Stimulated activated CD4-positive, alpha-beta T cell treated with anti-CD3 and anti-CD28 coated beads, Interleukin-4, amount 100 ng/mL, for 4 hours (primary cell): ENCODE data around the gene TNFRSF25.
"Not testable (repeated sequence)": the region's sequence is repeated elsewhere in the genome, so short reads cannot be mapped to it uniquely, and the experiment has no call there.

Source experiments
- DNase-seq, 2 experiments: peaks; one replicate each; pipeline ENCODE4 v3.0.0-alpha.2; 2020

The TNFRSF25 gene

GRCh38 chr1:6501279-6501813 lies 35.4 kb upstream of the TNFRSF25 start:
- no peak for DNase-seq

DNA sequence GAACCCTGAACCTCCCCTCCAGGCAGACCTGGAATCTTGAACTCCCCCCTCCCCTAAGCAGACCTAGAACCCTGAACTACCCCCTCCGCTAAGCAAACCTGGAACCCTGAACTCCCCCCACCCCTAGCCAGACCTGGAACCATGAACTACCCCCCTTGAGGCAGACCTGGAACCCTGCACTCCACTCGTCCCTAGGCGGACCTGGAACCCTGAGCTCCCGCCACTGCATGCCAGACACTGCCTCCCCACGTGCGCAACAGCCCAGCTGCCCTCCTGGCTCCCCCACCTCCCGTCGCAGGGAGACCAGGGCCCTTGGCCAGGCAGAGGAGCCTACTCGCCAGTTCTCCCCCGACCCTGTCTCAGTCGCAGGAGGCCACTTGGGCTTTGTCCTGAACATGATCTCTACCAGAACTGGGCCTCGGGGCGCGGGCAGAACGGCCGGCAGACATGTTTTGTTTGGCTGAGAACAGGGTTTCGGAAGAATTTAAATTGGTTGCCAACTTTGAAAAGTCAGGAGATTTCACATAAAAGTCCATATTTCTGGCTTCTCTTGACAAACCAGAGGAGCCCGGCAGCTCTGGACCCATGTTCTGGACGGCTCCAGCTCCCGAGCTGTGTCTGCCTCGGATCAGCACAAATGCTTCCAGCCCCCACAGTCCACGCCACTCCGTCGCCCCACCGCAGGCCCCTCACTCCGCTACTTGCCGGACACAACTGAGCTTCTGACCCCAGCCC lies 34.7 kb upstream of the TNFRSF25 start:
- DNase-seq = no peak

- DNase-seq = no peak
These were observed 33.3 kb upstream of the TNFRSF25 start for GRCh38 chr1:6499296-6499695.

DNA sequence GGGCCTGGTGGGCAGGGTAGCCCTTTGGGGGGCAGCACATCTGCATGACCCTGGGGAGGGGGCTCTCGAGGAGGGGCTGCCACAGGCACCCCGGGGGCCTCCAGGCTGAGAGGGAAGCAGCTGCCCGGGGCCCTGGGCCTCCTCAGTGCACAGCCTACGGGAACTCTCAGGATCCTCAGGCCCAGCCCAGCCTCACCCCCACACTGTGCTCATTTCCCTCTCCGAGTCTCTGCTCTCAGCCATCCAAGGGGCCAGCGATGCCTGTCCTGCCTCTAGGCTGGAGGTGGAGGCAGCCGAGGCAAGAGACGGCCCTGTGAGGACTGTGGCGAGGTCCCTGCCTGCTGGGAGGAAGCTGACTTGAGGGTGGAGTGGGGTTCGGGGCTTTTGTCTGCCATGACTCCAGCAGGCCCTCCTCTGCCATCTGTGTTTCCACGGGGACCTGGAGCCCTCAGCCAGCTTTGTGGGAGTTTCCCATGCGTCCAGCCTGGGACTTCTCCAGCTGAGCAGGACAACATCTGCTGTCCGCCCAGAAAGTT lies 32.7 kb upstream of the TNFRSF25 start:
- no peak for DNase-seq

- no peak for DNase-seq
These were observed 32.0 kb upstream of the TNFRSF25 start for GRCh38 chr1:6497867-6498575.

DNA sequence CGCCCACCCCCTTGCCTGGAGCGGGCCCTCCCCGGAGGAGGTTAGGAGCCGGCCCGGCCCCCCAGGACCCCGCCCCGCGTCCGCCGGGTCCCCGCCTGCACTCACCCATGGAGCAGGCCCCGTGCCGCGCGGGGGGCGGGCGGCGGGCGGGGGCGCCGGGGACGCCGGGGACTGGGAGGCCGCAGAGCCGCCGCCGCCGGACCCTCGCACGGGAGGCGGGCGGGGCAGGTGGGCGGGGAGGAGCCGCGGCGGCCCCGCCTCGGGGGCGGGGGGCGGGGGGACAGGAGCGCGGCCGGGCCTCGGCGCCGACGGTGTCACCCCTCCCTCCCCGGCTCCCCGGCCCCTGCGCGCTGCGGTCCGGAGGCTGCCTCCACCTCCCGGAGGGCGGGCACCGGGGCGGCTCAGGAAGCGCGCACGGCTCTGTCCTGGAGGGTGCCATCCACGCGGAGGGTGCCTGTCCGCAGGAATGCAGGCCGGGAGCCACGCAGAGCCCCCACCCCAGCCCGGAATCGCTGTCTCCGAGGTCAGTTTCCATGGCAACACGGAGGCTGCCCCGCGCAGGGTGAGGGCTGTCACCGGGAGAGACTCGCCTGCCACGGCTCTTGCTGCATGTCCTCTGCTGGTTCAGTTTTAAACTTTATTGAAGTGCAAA lies 31.4 kb upstream of the TNFRSF25 start:
- peak; percentile 32 to 52 for DNase-seq

DNA sequence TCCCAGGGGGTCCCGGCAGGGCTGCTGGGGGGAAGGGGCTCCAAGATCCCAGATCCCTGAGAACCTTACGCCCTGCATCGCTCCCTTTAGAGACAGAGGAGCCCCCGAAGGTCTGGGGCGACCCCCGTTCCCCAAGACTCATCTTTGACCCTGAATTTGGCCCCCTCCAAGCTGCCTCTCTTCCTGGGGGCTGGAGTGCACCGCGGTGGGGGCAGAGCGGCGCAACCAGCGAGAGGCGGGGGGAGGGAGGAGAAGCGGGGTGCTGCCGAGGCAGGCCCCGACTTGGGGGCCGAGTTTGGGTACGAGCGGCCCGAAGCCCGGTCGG lies 30.9 kb upstream of the TNFRSF25 start:
- no peak for DNase-seq

DNA sequence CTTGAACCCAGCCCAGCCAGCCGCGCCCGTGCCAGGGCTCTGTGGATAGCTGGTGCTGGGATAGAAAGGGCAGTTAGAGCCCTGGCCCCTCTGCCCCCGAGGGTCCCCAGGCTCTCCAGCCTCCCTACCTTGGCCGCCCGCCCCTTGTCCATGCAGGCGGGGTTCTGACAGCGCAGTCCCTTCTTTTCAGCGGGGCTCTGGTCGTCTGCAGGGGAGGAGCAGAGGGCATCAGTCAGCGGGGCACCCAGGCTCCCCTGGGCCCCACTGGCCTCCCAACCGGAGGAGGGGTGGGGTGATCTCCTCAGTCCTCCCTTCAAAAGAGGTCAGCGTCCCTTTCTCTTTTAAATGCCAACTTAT lies 30.4 kb upstream of the TNFRSF25 start:
- no peak for DNase-seq

GRCh38 chr1:6495540-6496364 lies 29.8 kb upstream of the TNFRSF25 start:
- no peak for DNase-seq

DNA sequence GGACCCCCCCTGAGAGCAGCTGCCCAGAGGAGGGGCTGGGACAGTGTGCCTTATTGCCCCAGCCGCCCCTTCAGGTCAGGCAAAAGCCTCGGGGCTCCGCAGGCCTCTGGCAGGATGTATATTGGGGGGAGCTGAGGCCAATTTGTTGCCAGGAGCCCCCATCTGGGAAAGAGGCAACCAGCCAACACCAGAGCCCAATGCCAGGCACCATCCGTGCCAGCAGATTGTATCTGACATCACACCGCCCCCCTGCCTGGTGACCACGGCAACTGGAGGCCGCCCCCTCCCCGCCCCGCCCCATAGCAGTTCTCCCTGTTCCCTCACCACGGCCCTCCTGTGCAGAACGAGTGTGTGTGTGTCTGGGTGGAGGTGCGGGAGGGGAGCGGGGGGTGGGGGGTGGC lies 29.1 kb upstream of the TNFRSF25 start:
- peak in 1 of 2 experiments; percentile 17 for DNase-seq

DNA sequence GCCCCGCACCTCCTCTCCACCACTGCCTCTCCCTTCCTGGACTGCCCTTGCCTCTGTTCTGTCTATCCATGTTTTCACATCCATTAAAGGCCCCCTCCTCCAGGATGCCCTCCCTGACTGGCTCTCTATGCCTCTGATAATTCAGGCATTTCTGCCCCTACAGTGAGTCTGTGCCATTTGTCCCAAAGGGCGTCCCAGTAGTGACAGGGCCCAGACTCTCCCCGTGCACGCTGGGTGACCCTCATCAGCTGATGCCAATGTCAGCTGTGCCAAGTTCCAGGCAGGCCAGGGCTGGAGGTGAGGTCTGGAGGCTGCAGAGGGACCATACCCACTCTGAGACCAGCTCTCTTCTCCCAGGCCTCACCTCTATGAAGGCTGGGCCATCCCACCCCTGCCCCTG lies 28.7 kb upstream of the TNFRSF25 start:
- DNase-seq = no peak

GRCh38 chr1:6493834-6494223 lies 27.9 kb upstream of the TNFRSF25 start:
- DNase-seq = not testable (repeated sequence)

GRCh38 chr1:6491966-6492365 lies 26.0 kb upstream of the TNFRSF25 start:
- DNase-seq = no peak

- no peak for DNase-seq
These were observed 25.5 kb upstream of the TNFRSF25 start, which contains the start of gene PLEKHG5 for GRCh38 chr1:6491480-6491962. Gene PLEKHG5 (minus strand): TSS chr1:6491667. CDS start chr1:6477571, 14,096 bp downstream.

GRCh38 chr1:6491081-6491449 lies 25.1 kb upstream of the TNFRSF25 start:
- no peak for DNase-seq

DNA sequence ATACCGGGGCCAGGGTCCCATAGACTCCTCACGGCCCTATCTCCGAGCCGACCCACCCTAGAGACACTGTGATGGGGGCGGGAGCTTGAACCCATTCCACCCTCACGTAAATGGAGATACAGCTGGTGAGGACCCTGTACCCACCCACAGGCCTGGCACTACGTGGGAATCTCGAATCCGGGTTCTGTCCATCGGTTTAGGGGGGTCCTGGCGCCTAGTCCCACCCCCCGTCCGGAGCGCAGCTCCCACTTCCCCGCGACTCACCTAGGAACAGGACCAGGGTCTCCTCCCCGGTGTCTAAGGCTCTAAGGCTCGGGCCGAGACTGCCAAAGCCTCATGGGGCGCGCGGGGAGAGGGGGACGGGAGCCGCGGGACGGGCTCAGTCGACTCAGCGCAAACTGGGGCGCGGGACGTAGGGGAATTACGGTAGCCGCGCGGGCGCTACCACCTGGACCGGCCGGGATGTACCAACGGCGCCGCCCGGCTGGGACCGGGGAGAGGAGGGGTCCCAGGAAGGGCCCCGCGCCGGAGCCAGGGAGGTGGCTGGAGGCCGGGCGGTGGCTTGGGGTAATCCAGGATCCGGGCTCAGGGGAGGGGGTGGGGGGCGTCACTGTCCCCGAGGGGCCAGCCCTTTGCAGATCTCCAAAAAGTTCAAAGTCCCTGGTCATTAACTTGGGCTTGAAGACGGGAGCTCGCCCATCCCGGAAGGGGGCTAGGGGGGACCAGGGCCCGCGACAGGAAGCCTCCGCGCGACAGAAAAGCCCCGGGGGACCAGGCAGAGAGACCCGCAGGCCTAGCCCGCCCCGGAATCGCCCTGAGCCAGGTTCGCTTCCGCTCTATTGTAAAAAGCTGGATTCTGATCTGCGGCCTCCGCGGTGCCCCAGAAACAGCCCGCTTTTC lies 24.5 kb upstream of the TNFRSF25 start:
- peak; percentile 31 to 61 for DNase-seq

DNA sequence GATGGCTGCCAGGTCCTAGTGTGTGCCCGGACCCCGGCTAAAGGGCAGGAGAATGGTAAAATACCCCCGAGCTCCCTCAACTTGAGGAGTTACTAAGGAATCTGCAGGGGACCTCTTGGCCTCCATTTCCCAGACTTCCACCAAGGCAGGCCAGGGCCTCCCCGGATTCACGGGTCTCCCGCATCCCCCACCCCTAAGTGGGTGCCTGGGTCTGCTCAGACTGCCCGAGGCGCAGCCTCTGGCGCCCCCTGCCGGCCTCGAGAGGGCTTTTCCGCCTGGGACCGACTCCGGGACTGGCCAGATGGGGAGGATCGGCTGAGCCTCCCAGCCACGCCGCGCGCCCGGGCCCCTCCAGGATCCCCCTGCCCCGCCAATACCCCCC lies 23.8 kb upstream of the TNFRSF25 start:
- DNase-seq = peak; percentile 70 to 75

GRCh38 chr1:6489383-6489765 lies 23.4 kb upstream of the TNFRSF25 start:
- no peak for DNase-seq

- no peak for DNase-seq
These were observed 22.8 kb upstream of the TNFRSF25 start for GRCh38 chr1:6488602-6489382.

GRCh38 chr1:6487804-6488484 lies 22.0 kb upstream of the TNFRSF25 start:
- DNase-seq = no peak
